ENCODE results near the gene SFXN3.

SFXN3 gene

DNA sequence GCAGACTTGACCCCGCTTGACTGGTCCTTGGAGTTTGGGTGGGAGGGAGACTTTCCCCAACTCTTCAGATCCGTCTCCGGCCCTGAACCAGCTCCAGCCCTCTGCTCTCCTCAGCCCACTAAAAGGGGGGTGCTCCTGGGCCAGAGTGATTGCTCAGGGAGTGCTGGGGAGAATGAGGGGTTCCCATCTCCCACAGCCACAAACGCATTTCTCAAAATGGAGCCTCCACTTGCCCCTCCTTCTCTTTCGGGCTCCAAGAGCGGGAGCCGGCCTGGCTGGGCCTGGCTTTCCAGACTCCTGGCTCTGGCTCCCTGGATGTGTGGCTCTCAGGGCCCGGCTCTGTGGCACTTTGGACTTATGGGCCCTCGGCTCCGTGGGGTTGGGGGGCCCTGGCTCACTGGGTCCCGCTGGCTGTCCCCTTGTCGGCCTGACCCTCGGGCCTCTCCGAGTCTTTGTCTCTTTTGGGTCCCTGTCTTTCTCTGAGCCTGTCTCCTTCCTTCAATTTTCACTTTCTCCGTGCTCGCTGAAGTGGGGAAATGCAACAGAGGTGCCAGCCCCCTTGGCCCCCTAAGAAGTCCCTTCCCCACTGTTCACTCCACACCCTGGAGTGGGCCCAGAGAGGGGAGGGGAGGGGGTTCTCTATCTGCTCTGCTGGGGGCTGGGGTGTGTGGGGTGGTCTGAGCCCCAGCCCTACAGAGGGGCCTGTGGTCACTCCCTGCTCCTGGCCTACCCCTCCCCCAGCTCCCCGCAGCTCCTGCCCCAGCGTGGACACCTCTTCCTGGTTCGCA is 30.7 kb upstream of the SFXN3 start:
- no peak for DNase-seq

DNA sequence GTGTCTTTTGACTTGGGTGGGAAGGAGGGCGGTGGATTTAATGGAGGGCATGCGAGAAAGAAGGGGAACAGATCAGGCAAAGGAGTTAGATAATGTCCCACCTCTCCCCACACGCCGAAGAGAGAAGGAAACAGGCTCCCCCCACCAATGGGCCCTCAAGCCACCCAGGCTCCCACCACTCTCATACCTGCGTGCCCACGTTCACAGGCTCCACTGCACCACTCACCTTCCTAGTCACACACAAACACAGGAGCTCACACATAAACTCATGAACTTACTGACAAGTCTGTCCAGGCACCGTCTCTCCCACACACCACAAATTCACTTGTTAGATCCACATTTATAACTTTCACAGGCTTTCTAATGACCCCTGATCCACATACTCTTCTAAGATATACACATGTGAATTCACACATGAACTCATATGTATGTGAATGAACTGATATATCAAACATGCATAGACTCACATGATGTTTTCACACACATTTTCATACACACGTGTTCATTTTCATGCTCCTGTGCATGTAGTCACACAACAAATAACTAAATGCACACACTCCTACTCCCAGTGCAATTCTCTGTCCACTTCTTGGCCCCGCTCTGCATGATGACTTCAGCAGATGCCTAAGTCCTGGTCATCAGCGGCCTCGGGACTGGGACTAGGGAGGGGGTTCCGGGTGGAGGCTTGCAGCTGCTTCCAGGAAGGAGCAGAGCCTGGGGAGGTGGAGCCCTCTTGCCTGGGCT is 29.9 kb upstream of the SFXN3 start:
- DNase-seq: no peak

DNA sequence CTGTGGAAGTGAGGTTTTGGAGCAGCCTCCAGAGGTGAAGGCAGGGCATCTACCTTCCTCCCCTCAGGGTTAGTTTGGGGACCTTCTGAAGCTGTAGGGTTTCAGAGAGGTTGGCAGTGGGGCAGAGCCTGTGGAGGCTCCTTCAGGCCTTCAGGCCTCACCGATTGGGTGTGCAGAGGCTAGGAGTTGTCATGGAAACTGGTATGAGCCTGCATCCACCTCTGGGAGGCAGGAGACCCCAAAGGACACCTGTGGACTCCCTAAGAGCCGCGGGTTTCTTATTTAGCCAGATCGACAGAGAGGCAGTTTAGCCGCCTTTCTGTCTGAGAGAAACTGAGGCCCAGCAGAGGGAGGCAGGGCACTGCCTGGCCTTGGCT is 29.4 kb upstream of the SFXN3 start:
- no peak for DNase-seq

DNA sequence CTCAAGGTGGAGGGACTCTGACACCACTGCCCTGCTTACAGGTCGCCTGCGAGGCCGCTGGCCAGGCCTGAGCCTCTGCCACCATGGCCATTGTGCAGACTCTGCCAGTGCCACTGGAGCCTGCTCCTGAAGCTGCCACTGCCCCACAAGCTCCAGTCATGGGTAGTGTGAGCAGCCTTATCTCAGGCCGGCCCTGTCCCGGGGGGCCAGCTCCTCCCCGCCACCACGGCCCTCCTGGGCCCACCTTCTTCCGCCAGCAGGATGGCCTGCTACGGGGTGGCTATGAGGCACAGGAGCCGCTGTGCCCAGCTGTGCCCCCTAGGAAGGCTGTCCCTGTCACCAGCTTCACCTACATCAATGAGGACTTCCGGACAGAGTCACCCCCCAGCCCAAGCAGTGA is 28.6 kb upstream of the SFXN3 start:
- DNase-seq: no peak

DNA sequence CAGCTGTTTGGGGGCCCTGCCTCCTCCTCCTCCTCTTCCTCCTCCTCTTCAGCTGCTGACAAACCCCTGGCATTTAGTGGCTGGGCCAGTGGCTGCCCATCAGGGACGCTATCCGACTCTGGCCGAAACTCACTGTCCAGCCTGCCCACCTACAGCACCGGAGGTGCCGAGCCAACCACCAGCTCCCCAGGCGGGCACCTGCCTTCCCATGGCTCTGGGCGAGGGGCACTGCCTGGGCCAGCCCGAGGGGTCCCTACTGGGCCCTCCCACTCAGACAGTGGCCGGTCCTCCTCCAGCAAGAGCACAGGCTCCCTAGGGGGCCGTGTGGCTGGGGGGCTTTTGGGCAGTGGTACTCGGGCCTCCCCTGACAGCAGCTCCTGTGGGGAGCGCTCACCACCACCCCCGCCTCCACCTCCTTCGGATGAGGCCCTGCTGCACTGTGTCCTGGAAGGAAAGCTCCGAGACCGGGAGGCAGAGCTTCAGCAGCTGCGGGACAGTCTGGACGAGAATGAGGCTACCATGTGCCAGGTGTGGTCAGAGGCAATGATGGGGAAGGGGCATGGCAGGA is 27.3 kb upstream of the SFXN3 start:
- no peak for DNase-seq

DNA sequence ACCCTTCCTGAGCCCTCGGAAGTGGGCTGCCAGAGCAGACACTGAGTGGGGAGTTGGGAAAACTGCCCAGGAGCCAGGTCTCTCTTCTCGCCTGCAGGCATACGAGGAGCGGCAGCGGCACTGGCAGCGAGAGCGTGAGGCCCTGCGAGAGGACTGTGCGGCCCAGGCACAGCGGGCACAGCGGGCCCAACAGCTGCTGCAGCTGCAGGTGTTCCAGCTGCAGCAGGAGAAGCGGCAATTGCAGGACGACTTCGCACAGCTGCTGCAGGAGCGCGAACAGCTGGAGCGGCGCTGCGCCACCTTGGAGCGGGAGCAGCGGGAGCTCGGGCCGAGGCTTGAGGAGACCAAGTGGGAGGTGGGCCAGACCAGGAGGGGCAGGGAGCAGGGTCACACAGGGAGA is 25.7 kb upstream of the SFXN3 start:
- DNase-seq: no peak

DNA sequence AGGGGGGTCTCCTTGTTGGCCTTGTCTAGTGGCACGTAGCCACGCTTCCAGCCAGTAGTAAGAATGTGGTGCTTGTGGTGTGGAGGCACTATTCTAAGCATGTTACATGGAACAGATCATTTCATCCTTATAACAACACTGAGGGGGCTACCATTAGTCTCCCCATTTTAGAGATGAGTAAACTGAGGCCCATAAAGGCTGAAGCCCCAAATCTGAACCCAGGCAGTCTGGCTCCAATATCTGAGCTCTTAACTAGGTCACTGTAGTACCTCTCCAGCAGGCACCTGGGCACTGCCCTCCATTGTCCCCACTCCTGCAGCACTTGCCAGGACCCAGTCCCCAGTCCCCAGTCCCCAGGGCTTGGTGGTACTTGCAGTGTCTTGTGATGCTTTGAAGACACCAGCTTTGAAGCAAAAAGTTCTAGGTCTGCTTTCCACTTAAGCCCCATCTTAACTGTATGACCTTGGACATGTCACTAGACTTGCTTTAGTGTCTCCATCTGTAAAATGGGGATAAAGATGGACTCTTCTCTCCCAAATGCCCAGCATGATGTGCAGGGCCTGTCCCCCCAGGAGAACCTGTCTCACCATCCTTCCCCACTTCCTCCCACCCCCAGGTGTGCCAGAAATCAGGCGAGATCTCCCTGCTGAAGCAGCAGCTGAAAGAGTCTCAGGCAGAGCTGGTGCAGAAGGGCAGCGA is 25.0 kb upstream of the SFXN3 start:
- DNase-seq: no peak

DNA sequence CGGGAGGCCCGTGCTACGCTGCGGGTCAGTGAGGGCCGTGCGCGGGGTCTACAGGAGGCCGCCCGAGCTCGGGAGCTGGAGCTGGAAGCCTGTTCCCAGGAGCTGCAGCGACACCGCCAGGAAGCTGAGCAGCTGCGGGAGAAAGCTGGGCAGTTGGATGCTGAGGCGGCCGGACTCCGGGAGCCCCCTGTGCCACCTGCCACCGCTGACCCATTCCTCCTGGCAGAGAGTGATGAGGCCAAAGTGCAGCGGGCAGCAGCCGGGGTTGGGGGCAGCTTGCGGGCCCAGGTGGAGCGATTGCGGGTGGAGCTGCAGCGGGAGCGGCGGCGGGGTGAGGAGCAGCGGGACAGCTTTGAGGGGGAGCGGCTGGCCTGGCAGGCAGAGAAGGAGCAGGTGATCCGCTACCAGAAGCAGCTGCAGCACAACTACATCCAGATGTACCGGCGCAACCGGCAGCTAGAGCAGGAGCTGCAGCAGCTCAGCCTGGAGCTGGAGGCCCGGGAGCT is 24.4 kb upstream of the SFXN3 start:
- DNase-seq: peak; percentile 12

DNA sequence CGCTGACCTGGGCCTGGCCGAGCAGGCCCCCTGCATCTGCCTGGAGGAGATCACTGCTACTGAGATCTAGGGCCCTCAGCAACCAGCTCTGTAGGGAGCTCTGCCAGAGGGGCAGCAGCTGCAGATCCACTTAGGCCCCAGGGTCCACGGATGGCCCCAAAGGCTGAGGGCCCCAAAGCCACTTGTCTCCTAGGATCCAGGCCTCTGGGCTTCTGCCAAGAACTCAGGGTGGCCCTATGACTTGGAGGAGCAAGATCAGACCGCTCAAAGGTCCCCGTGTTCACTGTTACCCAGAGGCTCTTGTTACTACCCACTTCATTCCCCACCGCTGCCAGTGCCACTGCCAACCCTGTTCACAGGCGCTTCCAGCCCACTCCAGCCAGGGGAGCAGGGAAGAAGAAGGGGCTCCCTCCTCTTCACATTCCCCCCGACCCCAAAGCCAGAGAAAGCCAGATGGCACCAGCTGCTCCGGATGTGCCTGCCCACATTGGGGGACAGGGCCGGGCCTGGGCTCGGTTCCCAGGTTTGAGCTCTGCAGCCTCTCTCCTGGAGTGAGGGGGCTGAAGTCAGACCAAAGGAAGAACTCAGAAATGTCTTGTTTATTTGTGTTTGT is 23.8 kb upstream of the SFXN3 start:
- no peak for DNase-seq

DNA sequence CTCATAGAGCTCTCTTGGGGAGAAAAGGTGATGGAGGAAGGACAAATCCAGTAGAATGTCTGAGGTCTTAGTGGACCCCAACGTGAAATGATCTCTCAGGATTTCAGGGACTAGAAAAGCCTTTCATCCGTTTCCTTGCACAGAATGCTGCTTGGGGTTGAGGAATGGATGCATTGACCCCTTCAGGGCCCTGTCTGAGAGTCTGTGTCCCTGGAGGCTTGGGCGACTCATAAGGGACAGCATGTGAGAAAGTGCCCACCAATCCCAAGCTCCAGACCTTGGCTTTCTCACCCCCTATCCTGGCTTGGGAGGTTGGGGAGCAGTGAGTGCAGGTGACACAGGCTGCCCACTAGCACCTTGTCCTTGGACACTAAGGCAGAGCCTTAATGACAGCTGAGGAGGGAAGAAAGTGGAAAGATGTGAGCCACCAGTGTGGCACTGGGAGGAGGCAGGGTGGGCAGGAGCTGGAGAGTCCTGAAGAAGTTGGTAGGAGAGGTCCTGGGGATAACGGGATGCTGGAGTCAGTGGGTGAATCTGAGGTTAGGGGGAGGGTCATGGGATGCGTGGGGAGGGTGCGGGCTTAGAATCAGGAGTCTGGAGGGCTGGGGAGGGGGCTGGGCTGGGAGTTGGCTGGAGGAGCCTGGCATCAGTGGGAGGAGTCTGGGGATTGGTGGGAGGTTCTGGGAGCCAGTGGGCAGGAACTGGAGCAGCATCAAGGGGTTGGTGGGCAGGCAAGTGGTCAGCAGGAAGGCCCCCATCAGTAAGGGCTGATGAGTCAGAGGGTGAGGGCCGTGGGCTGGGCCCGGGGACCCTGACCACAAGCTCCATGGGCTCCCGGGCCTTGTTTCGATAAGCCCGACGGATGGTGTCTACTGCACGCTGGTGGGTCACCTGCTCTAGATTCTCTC is 22.9 kb upstream of the SFXN3 start:
- DNase-seq: no peak

DNA sequence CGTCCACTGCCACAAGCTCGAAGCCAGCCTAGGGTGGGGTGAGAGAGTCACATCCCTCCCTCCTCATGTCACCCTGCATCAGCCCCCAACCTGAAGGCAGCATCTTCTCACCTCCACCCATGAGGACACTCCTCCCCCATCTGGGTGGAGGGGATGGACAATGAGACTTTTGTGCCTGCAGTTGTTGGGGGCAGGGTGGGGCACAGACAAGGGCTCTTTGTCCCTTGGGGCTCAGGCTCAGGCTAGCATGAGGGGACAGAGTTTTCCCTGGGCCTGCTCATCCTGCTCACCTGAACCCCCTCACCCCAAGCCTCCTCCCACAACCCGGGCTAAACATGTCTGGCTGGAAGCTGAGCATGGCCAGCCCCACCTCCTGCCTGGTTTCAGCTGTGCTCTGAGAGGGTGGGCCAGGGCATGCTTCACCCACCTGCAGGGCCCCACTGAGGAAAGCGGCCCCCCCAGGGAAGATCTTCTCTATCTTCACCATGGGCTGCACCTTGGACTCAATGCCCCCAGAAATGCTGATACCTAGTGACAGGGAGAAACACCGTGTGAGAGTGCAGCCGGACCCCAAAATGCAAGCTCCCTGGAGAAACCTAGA is 22.1 kb upstream of the SFXN3 start:
- DNase-seq: no peak

DNA sequence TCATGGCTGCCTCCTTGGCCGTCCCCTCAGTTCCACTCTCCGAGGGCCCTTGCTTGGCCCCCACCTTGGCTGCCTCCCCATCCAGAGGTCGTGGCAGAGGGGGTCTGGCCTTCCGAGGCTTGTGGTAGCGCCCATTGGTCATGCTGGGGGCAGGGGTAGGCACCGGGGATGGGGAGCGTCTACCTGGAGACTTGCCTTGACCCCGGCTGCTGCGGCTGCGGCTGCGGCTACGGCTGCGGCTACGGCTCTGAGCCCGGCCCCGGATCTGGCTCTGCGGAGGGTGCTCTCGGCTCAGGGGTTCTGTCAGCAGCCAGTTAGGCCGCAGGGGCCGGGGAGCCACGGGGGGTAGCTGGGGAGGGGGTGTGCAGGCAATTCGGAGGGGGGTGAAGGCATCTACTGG is 20.7 kb upstream of the SFXN3 start:
- no peak for DNase-seq

DNA sequence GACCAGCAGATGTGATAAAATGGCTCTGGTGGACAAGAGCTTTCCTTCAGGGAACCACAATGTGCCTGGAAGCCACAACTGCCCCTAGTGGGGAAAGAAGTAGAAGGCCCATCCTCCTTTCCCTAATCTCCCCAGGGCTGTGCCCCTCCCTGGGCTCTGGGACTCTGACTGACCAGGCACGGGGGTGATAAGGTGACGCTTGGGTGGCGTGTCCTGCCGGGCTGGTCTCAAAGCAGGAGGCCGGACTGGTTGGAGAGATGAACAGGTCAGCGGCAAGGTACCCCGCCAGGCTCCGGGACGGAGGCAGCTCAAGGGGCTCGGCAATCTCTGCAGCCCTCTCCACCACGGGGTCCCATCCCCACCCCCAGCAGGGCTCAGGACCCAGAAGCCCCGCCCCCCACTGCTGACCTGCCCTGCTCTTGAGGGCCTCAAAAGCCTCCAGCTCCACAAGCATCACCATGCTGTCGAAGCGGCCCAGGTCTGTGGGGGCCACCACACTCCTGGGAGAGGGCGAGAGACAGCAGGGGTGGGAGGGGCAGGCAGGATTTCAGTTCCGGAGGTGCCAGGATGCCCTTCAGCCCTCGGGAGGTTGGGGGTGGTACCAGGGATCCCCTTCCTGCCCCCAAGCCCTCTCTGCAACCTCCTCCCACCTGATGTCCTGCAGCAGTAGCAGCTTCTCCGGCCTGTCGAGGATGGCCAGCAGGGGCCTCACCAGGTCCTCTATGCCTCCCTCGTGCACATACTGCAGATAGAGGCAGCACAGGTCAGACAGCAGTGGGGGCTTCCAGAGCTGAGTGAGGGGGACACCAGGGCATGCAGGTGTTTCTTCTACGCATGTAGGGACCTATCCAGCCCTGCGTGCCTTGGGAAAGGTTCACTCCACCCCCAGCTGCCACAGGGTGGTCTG is 19.3 kb upstream of the SFXN3 start:
- no peak for DNase-seq

DNA sequence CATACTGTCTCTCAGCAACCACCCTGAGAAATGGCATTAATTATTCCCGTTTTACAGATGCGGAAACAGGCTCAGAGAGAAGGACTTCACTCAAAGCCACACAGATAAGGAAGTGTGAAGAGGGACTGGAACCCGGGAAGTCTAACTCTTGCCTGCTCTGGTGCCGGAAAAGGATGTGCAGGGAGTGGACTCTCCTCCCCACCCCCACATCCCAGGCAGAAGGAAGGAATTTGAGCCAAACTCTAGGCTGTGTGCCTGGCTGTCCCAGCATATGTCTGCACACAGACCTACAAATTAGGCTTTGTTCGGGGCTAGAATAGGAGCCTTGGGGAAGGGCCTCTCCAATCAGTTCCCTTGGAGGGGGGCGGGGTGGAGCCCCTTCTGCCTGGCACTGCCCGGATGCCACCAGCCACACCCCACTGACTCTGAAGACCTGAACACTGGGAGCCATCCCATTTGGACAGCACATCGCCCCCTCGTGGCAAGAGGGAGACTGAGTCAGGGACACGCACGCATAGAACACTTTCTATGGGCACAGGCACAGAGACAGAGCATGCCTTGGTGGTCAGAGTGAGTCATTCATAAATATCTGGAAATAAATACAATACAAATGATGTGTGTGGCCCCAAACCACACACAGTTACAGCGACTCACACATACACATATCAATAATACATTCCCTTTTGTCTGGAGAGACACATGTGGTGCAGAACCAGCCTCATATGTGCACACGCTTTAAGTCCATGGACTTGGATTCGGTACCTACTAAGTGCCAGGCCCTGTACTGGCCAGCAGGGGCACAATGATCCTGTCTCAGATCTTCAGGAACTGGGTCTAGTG is 18.3 kb upstream of the SFXN3 start:
- peak; percentile 89 for DNase-seq

DNA sequence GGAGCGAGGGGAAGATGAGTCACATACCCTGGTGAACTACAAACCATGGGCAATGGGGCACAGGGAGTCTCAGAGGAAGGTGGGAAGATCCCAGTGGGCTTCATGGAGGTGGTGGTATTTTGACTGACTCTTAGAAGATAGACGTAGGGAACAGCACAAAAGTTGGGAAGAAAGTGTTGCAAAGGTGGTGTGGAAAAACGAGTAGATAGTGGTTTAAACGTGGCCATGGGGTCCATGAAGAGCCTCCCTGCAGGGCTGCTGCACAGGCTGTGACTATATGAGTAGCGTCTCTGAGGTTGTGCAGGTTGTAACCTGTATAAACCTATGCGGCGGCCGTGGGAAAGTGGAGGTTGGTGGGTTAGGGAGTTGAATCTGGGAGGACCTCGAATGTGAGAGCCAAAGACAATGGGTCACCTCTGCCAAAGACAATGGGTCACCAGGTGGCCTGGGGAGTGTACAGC is 17.6 kb upstream of the SFXN3 start:
- DNase-seq: no peak

DNA sequence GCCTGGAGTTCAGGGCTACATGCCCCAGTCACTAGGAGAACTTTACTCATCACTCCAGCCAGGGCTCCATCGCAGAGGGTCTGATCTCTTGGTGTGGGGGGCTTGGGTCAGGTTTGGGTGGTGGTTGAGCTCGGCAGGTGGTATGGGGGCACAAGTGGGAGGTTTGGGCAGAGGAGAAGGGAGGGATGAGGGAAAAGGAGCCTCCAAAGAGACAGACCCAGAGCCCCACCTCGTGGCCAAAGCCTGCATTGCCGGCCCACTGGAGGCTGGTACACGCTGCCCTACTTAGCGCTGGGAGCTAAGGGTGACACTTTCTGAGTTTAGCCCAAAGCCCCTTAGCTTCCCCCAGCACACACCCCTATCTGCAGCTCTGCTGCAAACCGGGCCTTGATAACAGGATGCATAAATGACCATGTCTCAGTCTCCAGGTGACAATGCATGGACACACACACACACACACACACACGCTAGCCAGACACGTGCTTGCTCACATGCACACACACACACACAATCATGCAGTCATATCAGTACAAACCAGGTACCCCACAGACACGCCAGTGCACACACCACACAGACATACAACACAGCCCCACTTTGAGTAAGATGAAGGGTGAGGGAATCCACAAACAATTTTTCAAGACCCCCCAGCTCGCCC is 16.7 kb upstream of the SFXN3 start:
- DNase-seq: peak; percentile 30

DNA sequence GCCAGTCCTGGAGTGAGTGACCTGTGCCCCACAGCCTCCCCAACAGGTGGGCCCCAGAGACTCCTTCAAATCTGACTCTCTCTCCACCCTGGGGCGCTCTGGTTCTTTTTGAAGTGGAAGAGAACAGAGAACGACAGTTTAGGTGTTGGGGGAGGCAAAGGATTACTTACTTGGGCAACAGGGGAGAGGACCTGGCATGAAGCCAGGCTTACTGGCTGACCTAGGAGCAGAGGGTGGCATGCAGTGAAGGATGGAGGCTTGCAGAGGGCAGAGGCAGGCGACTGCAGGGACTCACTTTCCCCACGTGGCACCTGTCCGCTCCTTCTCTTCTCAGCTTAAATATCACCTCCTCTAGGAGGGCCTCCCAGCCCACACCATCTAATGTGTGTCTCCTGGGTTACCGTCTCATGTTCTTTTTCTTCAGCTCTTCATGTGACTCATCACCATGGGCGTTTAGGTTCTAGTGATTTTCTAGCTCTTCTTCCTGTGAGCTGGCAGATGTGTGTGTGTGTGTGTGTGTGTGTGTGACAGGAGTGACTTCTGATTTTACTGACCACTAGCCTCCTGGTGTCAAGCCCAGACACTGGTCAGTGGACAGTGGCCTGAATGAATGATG is 16.0 kb upstream of the SFXN3 start:
- DNase-seq: no peak

DNA sequence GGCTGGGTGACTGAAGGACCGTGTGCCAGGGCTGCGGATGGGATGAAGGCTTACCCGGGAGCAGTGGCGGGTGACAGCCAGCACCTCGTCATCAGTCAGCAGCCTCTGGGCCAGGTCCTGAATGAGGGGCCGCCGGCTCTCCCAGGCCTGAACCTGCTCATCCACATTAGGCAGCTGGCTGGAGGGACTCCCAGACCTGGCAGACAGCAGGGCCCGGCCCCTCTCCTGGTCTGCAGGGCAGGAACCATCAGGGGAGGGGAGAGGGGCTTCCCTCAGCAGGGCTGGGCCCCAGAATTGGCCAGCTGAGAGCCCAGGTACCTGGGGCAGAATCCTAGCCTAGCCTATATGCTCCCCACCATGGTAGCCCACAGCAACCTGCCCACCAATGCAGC is 15.5 kb upstream of the SFXN3 start:
- no peak for DNase-seq
